ENCODE measurements around the gene DGKQ.

DNA sequence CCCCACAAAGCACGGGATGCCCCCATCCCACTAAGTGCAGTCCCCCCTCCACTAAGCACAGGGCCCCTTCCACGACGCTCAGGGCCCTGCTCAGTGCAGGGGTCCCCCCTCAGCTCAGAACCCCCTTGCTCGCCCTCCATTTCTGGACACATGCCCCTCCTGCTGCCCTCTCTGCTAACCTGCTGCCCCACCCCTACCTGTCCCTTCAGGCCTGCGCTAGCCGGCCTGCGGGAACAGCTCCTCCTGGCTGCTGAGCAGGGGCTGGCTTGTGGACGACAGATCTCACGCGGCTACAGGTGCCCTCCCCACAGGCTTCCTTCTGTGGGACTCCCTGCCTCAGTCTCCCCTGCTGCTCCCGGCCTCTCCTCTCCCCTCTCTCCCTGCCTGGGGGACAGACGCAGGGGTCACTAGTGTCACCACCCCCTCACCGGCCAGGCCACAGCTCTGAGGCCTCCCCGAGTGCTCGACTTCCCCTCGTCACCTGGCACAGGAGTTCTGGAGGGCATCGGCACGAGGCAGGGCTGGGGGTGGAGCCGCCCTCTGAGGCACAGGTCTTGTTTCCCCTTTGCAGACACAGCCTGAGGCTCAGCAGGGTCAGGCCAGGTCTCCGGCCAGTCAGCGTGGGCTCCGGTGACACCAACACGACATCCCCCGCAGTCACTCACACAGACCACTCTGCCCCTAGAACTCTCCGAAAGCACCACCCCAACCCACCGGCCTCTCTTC lies 62.8 kb downstream of the DGKQ start:
- TF ChIP-seq EZH2 (IDR thresholded peaks at IDR 0.05) = no peak
- TF ChIP-seq CTCF (IDR thresholded peaks at IDR 0.05) = no peak
